Measurements from ENCODE around the gene OR8G5. TPM values are rescaled to one million over a fixed set of nuclear protein-coding genes. Genes with fewer than 3 reads are reported as not detected.

Gene OR8G5
- total RNA-seq, 2 experiments from 2014 or later: not detected

- no peak overlapping the region for H3K4me3 ChIP-seq (ENCODE audit: low read depth, low read length, poor library complexity, severe bottlenecking)
- no TSS peak for BruUV-seq (replicated peaks)
- DNase-seq (ENCODE audit: low spot score): no peak
- H3K27ac ChIP-seq (ENCODE audit: low read depth, low read length, poor library complexity, severe bottlenecking): no peak overlapping the region
- no peaks in the 10 kb centered on the region for H3K79me2 ChIP-seq (ENCODE audit: insufficient read depth, low read depth, low read length)
- H3K9me3 ChIP-seq (ENCODE audit: low read length): no peaks in the 10 kb centered on the region
- H4K20me1 ChIP-seq (ENCODE audit: insufficient read depth, low read length): no peaks in the 10 kb centered on the region
- H3K4me2 ChIP-seq (ENCODE audit: low read length): no peak overlapping the region
- POLR2A ChIA-PET: interaction anchor here (0.7 kb wide), 1 partner anchor 23 kb away, joined by 3 read pairs; no protein-coding TSS in a partner anchor
- H3K36me3 ChIP-seq (ENCODE audit: insufficient read depth, low read length): no peaks in the 10 kb centered on the region
- H3K9me2 ChIP-seq (ENCODE audit: insufficient read depth, low read length): no peaks in the 10 kb centered on the region
- no peaks in the 10 kb centered on the region for H3K4me1 ChIP-seq (ENCODE audit: insufficient read depth, low read length, poor library complexity, severe bottlenecking)
- CTCF ChIA-PET (ENCODE audit: unreplicated experiment): no interaction called here
- no peak overlapping the region for H2AFZ ChIP-seq (ENCODE audit: low read length)
- TF ChIP-seq CTCF (conservative IDR thresholded peaks at IDR 0.05; ENCODE audit: low read length) (no peak), EZH2phosphoT487 (IDR thresholded peaks at IDR 0.05; ENCODE audit: borderline replicate concordance, low read depth, low read length) (no peak)
- intact Hi-C loops (cut with micrococcal nuclease; ENCODE audit: unreplicated experiment): no loop called here
Observed at GRCh38 chr11:124274000-124274399, 17.8 kb downstream of the OR8G5 start.

- intact Hi-C loops (cut with micrococcal nuclease; ENCODE audit: unreplicated experiment): no loop called here
- ChIA-PET CTCF (ENCODE audit: unreplicated experiment) (no interaction called here), POLR2A (no interaction called here)
- Histone ChIP-seq H3K27ac (ENCODE audit: low read depth, low read length, poor library complexity, severe bottlenecking) (no peak overlapping the region), H4K20me1 (ENCODE audit: insufficient read depth, low read length) (no peaks in the 10 kb centered on the region), H3K9me3 (ENCODE audit: low read length) (no peaks in the 10 kb centered on the region), H3K4me3 (ENCODE audit: low read depth, low read length, poor library complexity, severe bottlenecking) (no peak overlapping the region), H3K36me3 (ENCODE audit: insufficient read depth, low read length) (no peaks in the 10 kb centered on the region), H2AFZ (ENCODE audit: low read length) (no peak overlapping the region), H3K4me1 (ENCODE audit: insufficient read depth, low read length, poor library complexity, severe bottlenecking) (no peaks in the 10 kb centered on the region), H3K79me2 (ENCODE audit: insufficient read depth, low read depth, low read length) (no peaks in the 10 kb centered on the region), H3K4me2 (ENCODE audit: low read length) (no peak overlapping the region), H3K9me2 (ENCODE audit: insufficient read depth, low read length) (no peaks in the 10 kb centered on the region)
- BruUV-seq (replicated peaks): no TSS peak
- TF ChIP-seq EZH2phosphoT487 (IDR thresholded peaks at IDR 0.05; ENCODE audit: borderline replicate concordance, low read depth, low read length) (no peak), CTCF (conservative IDR thresholded peaks at IDR 0.05; ENCODE audit: low read length) (no peak)
- no peak for DNase-seq (ENCODE audit: low spot score)
Observed at GRCh38 chr11:124276081-124276480, 19.9 kb downstream of the OR8G5 start.

GRCh38 chr11:124277207-124277606 lies 21.0 kb downstream of the OR8G5 start:
- Histone ChIP-seq H2AFZ (ENCODE audit: low read length) (no peak overlapping the region), H4K20me1 (ENCODE audit: insufficient read depth, low read length) (no peaks in the 10 kb centered on the region), H3K79me2 (ENCODE audit: insufficient read depth, low read depth, low read length) (no peaks in the 10 kb centered on the region), H3K4me1 (ENCODE audit: insufficient read depth, low read length, poor library complexity, severe bottlenecking) (no peaks in the 10 kb centered on the region), H3K27ac (ENCODE audit: low read depth, low read length, poor library complexity, severe bottlenecking) (no peak overlapping the region), H3K36me3 (ENCODE audit: insufficient read depth, low read length) (no peaks in the 10 kb centered on the region), H3K4me3 (ENCODE audit: low read depth, low read length, poor library complexity, severe bottlenecking) (no peak overlapping the region), H3K9me2 (ENCODE audit: insufficient read depth, low read length) (no peaks in the 10 kb centered on the region), H3K9me3 (ENCODE audit: low read length) (no peaks in the 10 kb centered on the region), H3K4me2 (ENCODE audit: low read length) (no peak overlapping the region)
- ChIA-PET POLR2A (no interaction called here), CTCF (ENCODE audit: unreplicated experiment) (no interaction called here)
- DNase-seq (ENCODE audit: low spot score): no peak
- intact Hi-C loops (cut with micrococcal nuclease; ENCODE audit: unreplicated experiment): no loop called here
- BruUV-seq (replicated peaks): no TSS peak
- no peak for TF ChIP-seq EZH2phosphoT487 (IDR thresholded peaks at IDR 0.05; ENCODE audit: borderline replicate concordance, low read depth, low read length)
- no peak for TF ChIP-seq CTCF (conservative IDR thresholded peaks at IDR 0.05; ENCODE audit: low read length)
